Activated CD8-positive, alpha-beta T cell treated with anti-CD3 and anti-CD28 coated beads for 36 hours (primary cell): ENCODE data around the gene MAD2L2. TPM values are rescaled to one million over a fixed set of nuclear protein-coding genes. Genes with fewer than 3 reads are reported as not detected.

ENCODE experiments used
- ATAC-seq: fragments of 200-7000 bp; cut with Tn5 transposase; one replicate; pipeline ENCODE4 v1.10.0; 2021; ENCODE audit warnings: mild to moderate bottlenecking, moderate library complexity
- CTCF ChIA-PET: fragments of 350-600 bp; sonication (Branson Sonifier 250); formaldehyde crosslinking; loops from one replicate; lab custom pipeline; 2021; ENCODE audit warnings: antibody characterized with exemption; lab: Charles Lee
- POLR2A ChIA-PET: fragments of 350-600 bp; sonication (Branson Sonifier 250); formaldehyde crosslinking; loops from one replicate; lab custom pipeline; 2021; ENCODE audit warnings: antibody characterized with exemption; lab: Charles Lee
- DNase-seq: peaks from one replicate; pipeline ENCODE4 v3.0.0-alpha.2; 2020
- H3K27ac Mint-ChIP-seq: one replicate; pipeline ENCODE4 v1.8.0; 2021; ENCODE audit warnings: mild to moderate bottlenecking, mixed read lengths
- H3K27me3 Mint-ChIP-seq: one replicate; pipeline ENCODE4 v1.8.0; 2021; ENCODE audit warnings: mixed read lengths
- H3K36me3 Mint-ChIP-seq: one replicate; pipeline ENCODE4 v1.8.0; 2021; ENCODE audit warnings: low read depth, mixed read lengths
- H3K4me1 Mint-ChIP-seq: one replicate; pipeline ENCODE4 v1.8.0; 2021; ENCODE audit warnings: low read depth, mixed read lengths
- H3K4me3 Mint-ChIP-seq: one replicate; pipeline ENCODE4 v1.8.0; 2021; ENCODE audit warnings: mild to moderate bottlenecking, moderate library complexity, mixed read lengths
- H3K9me3 Mint-ChIP-seq: one replicate; pipeline ENCODE4 v1.8.0; 2021; ENCODE audit warnings: mixed read lengths
- CTCF ChIP-seq: fragments of 200-600 bp; IDR thresholded peaks from one replicate; pipeline ENCODE4 v1.8.0; 2022; ENCODE audit warnings: antibody characterized with exemption, mild to moderate bottlenecking
- intact Hi-C: fragments of 100-400 bp; cut with micrococcal nuclease; formaldehyde crosslinking; loops from one replicate; pipeline ENCODE4 v1.10.0; 2022
- total RNA-seq, 2 experiments: library from RNA; stranded (reverse); gene quantifications; one replicate each; pipeline ENCODE4 v1.2.3, GENCODE V29; 2021

MAD2L2 gene
- total RNA-seq, 2 experiments from 2014 or later = 86.5 to 90.4 TPM

GRCh38 chr1:11641776-11642305, 39.1 kb downstream of the MAD2L2 start:
- POLR2A ChIA-PET = interaction anchor here (0.7 kb wide), 1 partner anchor 266 kb away, joined by 3 read pairs; no protein-coding TSS in a partner anchor
- Mint-ChIP-seq H3K27me3 (peaks cover 1% of the 10 kb centered on the region), H3K4me3 (no peak overlapping the region)

GRCh38 chr1:11640944-11641343, 40.0 kb downstream of the MAD2L2 start:
- Mint-ChIP-seq H3K4me3 (no peak overlapping the region), H3K27me3 (peaks cover 2% of the 10 kb centered on the region), H3K9me3 (no peaks in the 10 kb centered on the region), H3K4me1 (no peaks in the 10 kb centered on the region), H3K27ac (no peak overlapping the region), H3K36me3 (no peaks in the 10 kb centered on the region)
- no peak for TF ChIP-seq CTCF
- POLR2A ChIA-PET = interaction anchor here (0.7 kb wide), 1 partner anchor 267 kb away, joined by 3 read pairs; no protein-coding TSS in a partner anchor
- ATAC-seq (no peak), DNase-seq (no peak)
- intact Hi-C loops = loop anchor here (5.0 to 10.0 kb wide), 4 partner anchors 166 to 604 kb away; partner anchors contain the start of gene DISP3
- CTCF ChIA-PET = interaction anchor here (0.6 to 6.8 kb wide), 13 partner anchors 10 to 603 kb away, joined by 3 to 60 read pairs (median 6); partner anchors contain the start of genes FBXO2 and FBXO44

More at GRCh38 chr1:11641776-11642305, 39.1 kb downstream of the MAD2L2 start:
- intact Hi-C loops = loop anchor here (5.0 to 10.0 kb wide), 4 partner anchors 167 to 605 kb away; partner anchors contain the start of gene DISP3
- H3K36me3 Mint-ChIP-seq = no peaks in the 10 kb centered on the region
- DNase-seq (no peak), ATAC-seq (no peak)
- TF ChIP-seq CTCF = no peak
- CTCF ChIA-PET = interaction anchor here (0.6 to 6.8 kb wide), 20 partner anchors 9 to 604 kb away, joined by 3 to 60 read pairs (median 4); partner anchors contain the start of genes FBXO2 and FBXO44
- H3K27ac Mint-ChIP-seq = no peak overlapping the region
- H3K4me1 Mint-ChIP-seq = no peaks in the 10 kb centered on the region
- H3K9me3 Mint-ChIP-seq = no peaks in the 10 kb centered on the region

GRCh38 chr1:11640101-11640500, 40.8 kb downstream of the MAD2L2 start:
- no peaks in the 10 kb centered on the region for H3K36me3 Mint-ChIP-seq
- DNase-seq (no peak), ATAC-seq (no peak)
- H3K9me3 Mint-ChIP-seq = no peaks in the 10 kb centered on the region
- no peaks in the 10 kb centered on the region for H3K4me1 Mint-ChIP-seq
- no peak for TF ChIP-seq CTCF
- H3K27me3 Mint-ChIP-seq = peaks cover 5% of the 10 kb centered on the region
- intact Hi-C loops = loop anchor here (5.0 to 10.0 kb wide), 4 partner anchors 165 to 603 kb away; partner anchors contain the start of gene DISP3
- CTCF ChIA-PET = interaction anchor here (1.0 to 6.8 kb wide), 4 partner anchors 10 to 602 kb away, joined by 3 to 60 read pairs (median 30); no protein-coding TSS in a partner anchor
- POLR2A ChIA-PET = no interaction called here
- H3K27ac Mint-ChIP-seq = no peak overlapping the region
- no peak overlapping the region for H3K4me3 Mint-ChIP-seq

GRCh38 chr1:11639372-11639771, 41.6 kb downstream of the MAD2L2 start:
- CTCF ChIA-PET = interaction anchor here (1.0 to 6.8 kb wide), 3 partner anchors 11 to 602 kb away, joined by 3 to 60 read pairs (median 56); no protein-coding TSS in a partner anchor
- H3K27ac Mint-ChIP-seq = no peak overlapping the region
- POLR2A ChIA-PET = no interaction called here
- peaks cover 5% of the 10 kb centered on the region for H3K27me3 Mint-ChIP-seq
- DNase-seq (no peak), ATAC-seq (no peak)
- H3K36me3 Mint-ChIP-seq = no peaks in the 10 kb centered on the region
- intact Hi-C loops = no loop called here
- no peak for TF ChIP-seq CTCF
- no peaks in the 10 kb centered on the region for H3K9me3 Mint-ChIP-seq
- no peak overlapping the region for H3K4me3 Mint-ChIP-seq
- no peaks in the 10 kb centered on the region for H3K4me1 Mint-ChIP-seq

- no peaks in the 10 kb centered on the region for H3K36me3 Mint-ChIP-seq
- H3K27me3 Mint-ChIP-seq = peaks cover 5% of the 10 kb centered on the region
- ChIA-PET CTCF (interaction anchor here (1.3 to 1.4 kb wide), 2 partner anchors 81 to 601 kb away, joined by 3 to 4 read pairs; no protein-coding TSS in a partner anchor), POLR2A (interaction anchor here (2.2 kb wide), 1 partner anchor 81 kb away, joined by 5 read pairs; no protein-coding TSS in a partner anchor)
- no peak for TF ChIP-seq CTCF
- DNase-seq (no peak), ATAC-seq (no peak)
- intact Hi-C loops = no loop called here
- H3K4me3 Mint-ChIP-seq = no peak overlapping the region
- H3K9me3 Mint-ChIP-seq = no peaks in the 10 kb centered on the region
- H3K27ac Mint-ChIP-seq = no peak overlapping the region
- no peaks in the 10 kb centered on the region for H3K4me1 Mint-ChIP-seq
These were observed 42.8 kb downstream of the MAD2L2 start for GRCh38 chr1:11638121-11638520.
